ENCODE data around the gene FSTL4.

FSTL4 gene

DNA sequence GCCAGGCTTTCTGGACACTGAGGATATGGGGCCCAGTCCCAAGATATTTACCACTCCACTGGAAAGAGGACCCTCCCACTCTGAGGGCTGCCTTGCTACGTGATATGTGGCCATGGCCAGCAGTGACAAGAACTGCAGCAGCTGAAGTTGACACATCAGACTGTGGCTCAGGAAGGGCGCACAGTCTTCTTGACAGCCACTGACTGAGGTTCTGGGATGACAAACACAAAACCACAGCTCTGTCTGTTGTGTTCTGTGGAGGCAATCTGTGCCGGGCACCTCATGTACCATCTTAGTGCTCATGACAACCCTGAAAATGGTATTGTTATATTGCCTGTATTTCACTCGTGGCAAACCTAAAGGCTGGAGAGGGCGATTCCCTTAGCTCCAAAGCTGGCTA, 16.9 kb downstream of the FSTL4 start:
- H3K9ac ChIP-seq (ENCODE audit: low read length), result no peak overlapping the region
- TF ChIP-seq, protein P1, sequence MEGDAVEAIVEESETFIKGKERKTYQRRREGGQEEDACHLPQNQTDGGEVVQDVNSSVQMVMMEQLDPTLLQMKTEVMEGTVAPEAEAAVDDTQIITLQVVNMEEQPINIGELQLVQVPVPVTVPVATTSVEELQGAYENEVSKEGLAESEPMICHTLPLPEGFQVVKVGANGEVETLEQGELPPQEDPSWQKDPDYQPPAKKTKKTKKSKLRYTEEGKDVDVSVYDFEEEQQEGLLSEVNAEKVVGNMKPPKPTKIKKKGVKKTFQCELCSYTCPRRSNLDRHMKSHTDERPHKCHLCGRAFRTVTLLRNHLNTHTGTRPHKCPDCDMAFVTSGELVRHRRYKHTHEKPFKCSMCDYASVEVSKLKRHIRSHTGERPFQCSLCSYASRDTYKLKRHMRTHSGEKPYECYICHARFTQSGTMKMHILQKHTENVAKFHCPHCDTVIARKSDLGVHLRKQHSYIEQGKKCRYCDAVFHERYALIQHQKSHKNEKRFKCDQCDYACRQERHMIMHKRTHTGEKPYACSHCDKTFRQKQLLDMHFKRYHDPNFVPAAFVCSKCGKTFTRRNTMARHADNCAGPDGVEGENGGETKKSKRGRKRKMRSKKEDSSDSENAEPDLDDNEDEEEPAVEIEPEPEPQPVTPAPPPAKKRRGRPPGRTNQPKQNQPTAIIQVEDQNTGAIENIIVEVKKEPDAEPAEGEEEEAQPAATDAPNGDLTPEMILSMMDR (IDR thresholded peaks at IDR 0.05; ENCODE audit: low read length), result no peak
- no peak for TF ChIP-seq EZH2 (IDR thresholded peaks at IDR 0.05; ENCODE audit: borderline replicate concordance, low read length)
- H3K4me2 ChIP-seq (ENCODE audit: low read length), result no peak overlapping the region
- no peaks in the 10 kb centered on the region for H3K4me1 ChIP-seq (ENCODE audit: insufficient read depth, low read length, severe bottlenecking)
- H3F3A ChIP-seq (ENCODE audit: insufficient read depth, low read length), result no peaks in the 10 kb centered on the region
- H3K9me3 ChIP-seq (ENCODE audit: low read length), result no peaks in the 10 kb centered on the region
- H3K36me3 ChIP-seq (ENCODE audit: insufficient read depth, low read length), result no peaks in the 10 kb centered on the region
- H3K27ac ChIP-seq (ENCODE audit: low read depth, low read length, poor library complexity, severe bottlenecking), result no peak overlapping the region
- no peak overlapping the region for H2AFZ ChIP-seq (ENCODE audit: low read length)
- H3K9me2 ChIP-seq (ENCODE audit: low read depth, low read length), result no peaks in the 10 kb centered on the region
- H3K79me2 ChIP-seq (ENCODE audit: insufficient read depth, low read length), result no peaks in the 10 kb centered on the region
- no peaks in the 10 kb centered on the region for H3K27me3 ChIP-seq (ENCODE audit: insufficient read depth, low read length)
- H4K20me1 ChIP-seq (ENCODE audit: insufficient read depth, low read length), result no peaks in the 10 kb centered on the region
- H3K4me3 ChIP-seq (ENCODE audit: low read depth, low read length, poor library complexity, severe bottlenecking), result no peak overlapping the region

DNA sequence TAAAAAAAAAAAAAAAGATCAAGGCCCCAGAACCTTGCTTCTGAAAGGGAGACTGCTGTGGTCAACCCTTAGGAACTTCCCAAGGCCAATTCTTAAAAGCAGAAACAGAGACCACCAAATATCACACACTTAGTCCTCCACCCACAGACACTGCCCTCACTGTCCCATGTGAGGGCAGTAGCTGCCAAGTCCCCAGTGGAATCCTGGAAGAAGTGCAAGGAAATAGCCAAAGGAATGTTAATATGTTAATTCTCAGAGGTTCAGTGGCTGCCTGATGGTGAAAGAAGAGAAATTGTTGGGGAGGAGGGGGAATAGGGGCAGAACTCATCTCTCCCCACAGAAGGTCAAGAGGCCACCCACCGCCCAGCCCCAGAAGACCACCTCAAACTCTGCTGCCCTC, 23.1 kb downstream of the FSTL4 start:
- Histone ChIP-seq H3K4me2 (ENCODE audit: low read length) (no peak overlapping the region), H3K9me2 (ENCODE audit: low read depth, low read length) (no peaks in the 10 kb centered on the region), H2AFZ (ENCODE audit: low read length) (no peak overlapping the region), H3K9ac (ENCODE audit: low read length) (no peak overlapping the region), H3K36me3 (ENCODE audit: insufficient read depth, low read length) (no peaks in the 10 kb centered on the region), H3F3A (ENCODE audit: insufficient read depth, low read length) (no peaks in the 10 kb centered on the region), H3K27ac (ENCODE audit: low read depth, low read length, poor library complexity, severe bottlenecking) (no peak overlapping the region), H3K27me3 (ENCODE audit: insufficient read depth, low read length) (no peaks in the 10 kb centered on the region), H4K20me1 (ENCODE audit: insufficient read depth, low read length) (no peaks in the 10 kb centered on the region), H3K9me3 (ENCODE audit: low read length) (no peaks in the 10 kb centered on the region), H3K4me3 (ENCODE audit: low read depth, low read length, poor library complexity, severe bottlenecking) (no peak overlapping the region), H3K79me2 (ENCODE audit: insufficient read depth, low read length) (no peaks in the 10 kb centered on the region), H3K4me1 (ENCODE audit: insufficient read depth, low read length, severe bottlenecking) (no peaks in the 10 kb centered on the region)
- TF ChIP-seq, protein P1 (IDR thresholded peaks at IDR 0.05; ENCODE audit: low read length), result no peak
- TF ChIP-seq EZH2 (IDR thresholded peaks at IDR 0.05; ENCODE audit: borderline replicate concordance, low read length), result no peak

DNA sequence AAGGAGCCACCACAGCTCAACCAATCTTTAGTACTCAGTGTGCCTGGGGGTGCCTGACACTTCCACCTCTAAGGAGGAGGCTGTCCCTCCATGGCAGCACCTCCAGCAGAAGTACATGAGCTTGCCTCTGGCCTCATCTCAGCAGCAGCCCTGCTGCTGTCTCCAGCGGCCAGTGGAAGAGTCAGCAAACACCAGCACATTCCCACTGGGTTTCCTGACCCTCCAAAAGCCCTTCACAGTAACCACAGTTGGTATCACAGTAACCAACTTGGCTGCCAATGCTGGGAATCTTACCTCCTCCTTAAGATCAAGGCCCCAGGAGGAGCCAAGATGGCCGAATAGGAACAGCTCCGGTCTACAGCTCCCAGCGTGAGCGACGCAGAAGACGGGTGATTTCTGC, 29.4 kb downstream of the FSTL4 start:
- H3K9ac ChIP-seq (ENCODE audit: low read length), result no peak overlapping the region
- no peaks in the 10 kb centered on the region for H3F3A ChIP-seq (ENCODE audit: insufficient read depth, low read length)
- H2AFZ ChIP-seq (ENCODE audit: low read length), result no peak overlapping the region
- no peak overlapping the region for H3K4me2 ChIP-seq (ENCODE audit: low read length)
- TF ChIP-seq, protein P1 (IDR thresholded peaks at IDR 0.05; ENCODE audit: low read length), result no peak
- TF ChIP-seq EZH2 (IDR thresholded peaks at IDR 0.05; ENCODE audit: borderline replicate concordance, low read length), result no peak
- H3K27me3 ChIP-seq (ENCODE audit: insufficient read depth, low read length), result no peaks in the 10 kb centered on the region
- no peaks in the 10 kb centered on the region for H3K9me2 ChIP-seq (ENCODE audit: low read depth, low read length)
- no peaks in the 10 kb centered on the region for H3K79me2 ChIP-seq (ENCODE audit: insufficient read depth, low read length)
- no peaks in the 10 kb centered on the region for H3K9me3 ChIP-seq (ENCODE audit: low read length)
- H4K20me1 ChIP-seq (ENCODE audit: insufficient read depth, low read length), result no peaks in the 10 kb centered on the region
- H3K36me3 ChIP-seq (ENCODE audit: insufficient read depth, low read length), result no peaks in the 10 kb centered on the region
- no peaks in the 10 kb centered on the region for H3K4me1 ChIP-seq (ENCODE audit: insufficient read depth, low read length, severe bottlenecking)
- no peak overlapping the region for H3K27ac ChIP-seq (ENCODE audit: low read depth, low read length, poor library complexity, severe bottlenecking)
- H3K4me3 ChIP-seq (ENCODE audit: low read depth, low read length, poor library complexity, severe bottlenecking), result no peak overlapping the region
